ENCODE measurements around the gene CTR9.

Gene CTR9

GRCh38 chr11:10742460-10743208 lies 8.4 kb upstream of the CTR9 start:
- Histone ChIP-seq H3K27me3 (ENCODE audit: insufficient read depth, insufficient read length) (no peaks in the 10 kb centered on the region), H3K36me3 (ENCODE audit: insufficient read depth, insufficient read length, low read length) (no peaks in the 10 kb centered on the region), H3K4me3 (ENCODE audit: insufficient read length, low read depth) (no peak overlapping the region), H3K9ac (ENCODE audit: insufficient read length, low read depth) (no peak overlapping the region), H3K4me1 (ENCODE audit: insufficient read depth, insufficient read length) (no peaks in the 10 kb centered on the region), H3K9me3 (ENCODE audit: insufficient read depth, low read length) (no peaks in the 10 kb centered on the region)
- no peak for DNase-seq (ENCODE audit: low read depth, low spot score)
- TF ChIP-seq ZNF274 (IDR thresholded peaks at IDR 0.05; ENCODE audit: low read depth, low read length) (no peak), SUZ12 (IDR thresholded peaks at IDR 0.05; ENCODE audit: extremely low read depth, insufficient read depth, insufficient read length) (no peak), YY1 (IDR thresholded peaks at IDR 0.05; ENCODE audit: insufficient read depth, insufficient read length) (no peak)

- no peak for TF ChIP-seq SUZ12 (IDR thresholded peaks at IDR 0.05; ENCODE audit: extremely low read depth, insufficient read depth, insufficient read length)
- no peak for TF ChIP-seq ZNF274 (IDR thresholded peaks at IDR 0.05; ENCODE audit: low read depth, low read length)
- no peak for TF ChIP-seq YY1 (IDR thresholded peaks at IDR 0.05; ENCODE audit: insufficient read depth, insufficient read length)
- no peak overlapping the region for H3K4me3 ChIP-seq (ENCODE audit: insufficient read length, low read depth)
- H3K9me3 ChIP-seq (ENCODE audit: insufficient read depth, low read length) = no peaks in the 10 kb centered on the region
- no peaks in the 10 kb centered on the region for H3K4me1 ChIP-seq (ENCODE audit: insufficient read depth, insufficient read length)
- no peaks in the 10 kb centered on the region for H3K36me3 ChIP-seq (ENCODE audit: insufficient read depth, insufficient read length, low read length)
- no peak for DNase-seq (ENCODE audit: low read depth, low spot score)
- no peak overlapping the region for H3K9ac ChIP-seq (ENCODE audit: insufficient read length, low read depth)
- no peaks in the 10 kb centered on the region for H3K27me3 ChIP-seq (ENCODE audit: insufficient read depth, insufficient read length)
Observed at GRCh38 chr11:10743354-10744000, 7.6 kb upstream of the CTR9 start.

DNA sequence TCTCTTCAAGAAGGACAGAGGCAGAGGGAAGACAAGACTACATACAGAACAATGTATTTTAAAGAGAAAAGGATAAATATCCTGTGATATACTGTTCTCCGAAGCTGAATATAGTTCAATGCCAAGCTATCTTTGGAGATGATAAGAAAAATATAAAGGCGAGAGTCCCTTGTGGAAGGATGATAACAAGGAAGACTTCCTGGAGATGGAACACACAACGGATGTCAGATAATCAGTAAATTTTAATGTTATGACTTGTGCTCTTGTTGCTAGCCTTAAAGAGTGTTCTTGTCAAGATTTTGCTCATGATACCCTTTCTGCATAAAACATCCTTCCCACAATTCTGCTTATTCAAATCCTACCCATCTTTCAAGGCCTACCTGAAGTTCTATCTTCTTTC lies 6.8 kb upstream of the CTR9 start:
- no peak for DNase-seq (ENCODE audit: low read depth, low spot score)
- TF ChIP-seq ZNF274 (IDR thresholded peaks at IDR 0.05; ENCODE audit: low read depth, low read length) (no peak), SUZ12 (IDR thresholded peaks at IDR 0.05; ENCODE audit: extremely low read depth, insufficient read depth, insufficient read length) (no peak), YY1 (IDR thresholded peaks at IDR 0.05; ENCODE audit: insufficient read depth, insufficient read length) (no peak)
- no peaks in the 10 kb centered on the region for H3K27me3 ChIP-seq (ENCODE audit: insufficient read depth, insufficient read length)
- no peak overlapping the region for H3K9ac ChIP-seq (ENCODE audit: insufficient read length, low read depth)
- no peaks in the 10 kb centered on the region for H3K9me3 ChIP-seq (ENCODE audit: insufficient read depth, low read length)
- H3K4me3 ChIP-seq (ENCODE audit: insufficient read length, low read depth) = no peak overlapping the region
- no peaks in the 10 kb centered on the region for H3K36me3 ChIP-seq (ENCODE audit: insufficient read depth, insufficient read length, low read length)
- no peaks in the 10 kb centered on the region for H3K4me1 ChIP-seq (ENCODE audit: insufficient read depth, insufficient read length)

- Histone ChIP-seq H3K9ac (ENCODE audit: insufficient read length, low read depth) (no peak overlapping the region), H3K9me3 (ENCODE audit: insufficient read depth, low read length) (no peaks in the 10 kb centered on the region), H3K36me3 (ENCODE audit: insufficient read depth, insufficient read length, low read length) (no peaks in the 10 kb centered on the region), H3K27me3 (ENCODE audit: insufficient read depth, insufficient read length) (no peaks in the 10 kb centered on the region), H3K4me3 (ENCODE audit: insufficient read length, low read depth) (no peak overlapping the region), H3K4me1 (ENCODE audit: insufficient read depth, insufficient read length) (no peaks in the 10 kb centered on the region)
- TF ChIP-seq ZNF274 (IDR thresholded peaks at IDR 0.05; ENCODE audit: low read depth, low read length) (no peak), YY1 (IDR thresholded peaks at IDR 0.05; ENCODE audit: insufficient read depth, insufficient read length) (no peak), SUZ12 (IDR thresholded peaks at IDR 0.05; ENCODE audit: extremely low read depth, insufficient read depth, insufficient read length) (no peak)
- DNase-seq (ENCODE audit: low read depth, low spot score) = no peak
Observed at GRCh38 chr11:10746871-10747270, 4.2 kb upstream of the CTR9 start.

- DNase-seq (ENCODE audit: low read depth, low spot score) = no peak
- peaks cover 2% of the 10 kb centered on the region for H3K36me3 ChIP-seq (ENCODE audit: insufficient read depth, insufficient read length, low read length)
Observed at GRCh38 chr11:10747733-10748132, 3.3 kb upstream of the CTR9 start.

DNA sequence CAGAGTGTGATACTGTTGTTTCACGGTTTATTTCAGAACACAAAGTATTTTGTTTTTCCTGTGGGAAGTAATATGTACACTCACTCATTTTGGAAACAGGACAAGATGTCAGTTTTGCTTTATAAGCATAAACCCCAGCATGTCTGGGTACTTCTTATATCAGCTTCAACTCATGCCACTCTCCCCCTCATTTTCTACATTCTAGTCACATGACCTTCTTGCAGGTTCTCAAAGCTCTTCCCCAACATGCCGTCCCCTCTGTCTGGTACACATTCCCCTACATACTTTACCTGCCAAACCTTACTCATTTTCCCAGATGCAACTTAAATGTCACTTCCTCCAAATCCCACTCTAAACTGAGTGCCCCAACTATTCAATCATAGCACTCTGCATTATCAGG lies 1.6 kb upstream of the CTR9 start:
- DNase-seq (ENCODE audit: low read depth, low spot score) = no peak
- no peaks in the 10 kb centered on the region for H3K27me3 ChIP-seq (ENCODE audit: insufficient read depth, insufficient read length)
- no peak overlapping the region for H3K4me3 ChIP-seq (ENCODE audit: insufficient read length, low read depth)
- TF ChIP-seq ZNF274 (IDR thresholded peaks at IDR 0.05; ENCODE audit: low read depth, low read length) (no peak), YY1 (IDR thresholded peaks at IDR 0.05; ENCODE audit: insufficient read depth, insufficient read length) (no peak), SUZ12 (IDR thresholded peaks at IDR 0.05; ENCODE audit: extremely low read depth, insufficient read depth, insufficient read length) (no peak)
- no peaks in the 10 kb centered on the region for H3K9me3 ChIP-seq (ENCODE audit: insufficient read depth, low read length)
- no peak overlapping the region for H3K9ac ChIP-seq (ENCODE audit: insufficient read length, low read depth)
- peaks cover 18% of the 10 kb centered on the region for H3K36me3 ChIP-seq (ENCODE audit: insufficient read depth, insufficient read length, low read length)
- H3K4me1 ChIP-seq (ENCODE audit: insufficient read depth, insufficient read length) = no peaks in the 10 kb centered on the region

More at GRCh38 chr11:10747733-10748132, 3.3 kb upstream of the CTR9 start:
- Histone ChIP-seq H3K9ac (ENCODE audit: insufficient read length, low read depth) (no peak overlapping the region), H3K4me3 (ENCODE audit: insufficient read length, low read depth) (no peak overlapping the region), H3K9me3 (ENCODE audit: insufficient read depth, low read length) (no peaks in the 10 kb centered on the region), H3K4me1 (ENCODE audit: insufficient read depth, insufficient read length) (no peaks in the 10 kb centered on the region), H3K27me3 (ENCODE audit: insufficient read depth, insufficient read length) (no peaks in the 10 kb centered on the region)
- TF ChIP-seq SUZ12 (IDR thresholded peaks at IDR 0.05; ENCODE audit: extremely low read depth, insufficient read depth, insufficient read length) (no peak), YY1 (IDR thresholded peaks at IDR 0.05; ENCODE audit: insufficient read depth, insufficient read length) (no peak), ZNF274 (IDR thresholded peaks at IDR 0.05; ENCODE audit: low read depth, low read length) (no peak)

GRCh38 chr11:10751581-10751940 lies 515 bp downstream of the CTR9 start:
- Histone ChIP-seq H3K9ac (ENCODE audit: insufficient read length, low read depth) (peak overlapping the region; percentile 92), H3K9me3 (ENCODE audit: insufficient read depth, low read length) (no peaks in the 10 kb centered on the region), H3K36me3 (ENCODE audit: insufficient read depth, insufficient read length, low read length) (peaks cover 38% of the 10 kb centered on the region), H3K4me3 (ENCODE audit: insufficient read length, low read depth) (peak overlapping the region; percentile 80), H3K4me1 (ENCODE audit: insufficient read depth, insufficient read length) (no peaks in the 10 kb centered on the region), H3K27me3 (ENCODE audit: insufficient read depth, insufficient read length) (no peaks in the 10 kb centered on the region)
- no peak for TF ChIP-seq ZNF274 (IDR thresholded peaks at IDR 0.05; ENCODE audit: low read depth, low read length)
- TF ChIP-seq SUZ12 (IDR thresholded peaks at IDR 0.05; ENCODE audit: extremely low read depth, insufficient read depth, insufficient read length) = no peak
- no peak for TF ChIP-seq YY1 (IDR thresholded peaks at IDR 0.05; ENCODE audit: insufficient read depth, insufficient read length)
- DNase-seq (ENCODE audit: low read depth, low spot score) = no peak
